ENCODE data around the gene UBR1. TPM values are rescaled to one million over a fixed set of nuclear protein-coding genes. Genes with fewer than 3 reads are reported as not detected.

Gene UBR1
- total and polyA plus RNA-seq, 2 experiments from 2014 or later: 16.2 to 26.0 TPM

GRCh38 chr15:42940527-42940926, 165.3 kb downstream of the UBR1 start:
- Histone ChIP-seq H3K9me2 (ENCODE audit: insufficient read depth) (no peaks in the 10 kb centered on the region), H4K20me1 (ENCODE audit: insufficient read depth) (no peaks in the 10 kb centered on the region), H3K9me3 (ENCODE audit: low read depth) (no peaks in the 10 kb centered on the region), H3K4me1 (ENCODE audit: insufficient read depth) (no peaks in the 10 kb centered on the region), H3K79me2 (ENCODE audit: insufficient read depth) (no peaks in the 10 kb centered on the region), H3K27ac (no peak overlapping the region), H3K27me3 (replicated peaks; ENCODE audit: insufficient read depth) (no peaks in the 10 kb centered on the region), H3K36me3 (ENCODE audit: low read depth) (peaks cover 18% of the 10 kb centered on the region), H3K9ac (no peak overlapping the region), H3K4me3 (no peak overlapping the region), H3F3A (ENCODE audit: insufficient read depth) (no peaks in the 10 kb centered on the region), H2AFZ (no peak overlapping the region), H3K4me2 (ENCODE audit: unreplicated experiment) (no peak overlapping the region)
- DNase-seq: no peak
- no peak for TF ChIP-seq EZH2 (IDR thresholded peaks at IDR 0.05; ENCODE audit: insufficient read depth, poor library complexity, severe bottlenecking)
- TF ChIP-seq EZH2phosphoT487 (IDR thresholded peaks at IDR 0.05; ENCODE audit: insufficient read depth, low read depth): no peak
- in situ Hi-C loops (cut with MboI): no loop called here
- 100% methylated on average over 1 of the region's 1 CpG for WGBS, 2 experiments (ENCODE audit: low coverage in 1 of 2, low lambda C conversion rate in 2 of 2, missing lambda C conversion rate in 2 of 2)

- Histone ChIP-seq H3K4me1 (ENCODE audit: insufficient read depth) (no peaks in the 10 kb centered on the region), H2AFZ (no peak overlapping the region), H3F3A (ENCODE audit: insufficient read depth) (no peaks in the 10 kb centered on the region; the same call in 1 of the 2 replicates), H3K4me2 (ENCODE audit: unreplicated experiment) (no peak overlapping the region), H3K27me3 (replicated peaks; ENCODE audit: insufficient read depth) (no peaks in the 10 kb centered on the region), H4K20me1 (ENCODE audit: insufficient read depth) (no peaks in the 10 kb centered on the region), H3K27ac (no peak overlapping the region), H3K9me2 (ENCODE audit: insufficient read depth) (no peaks in the 10 kb centered on the region), H3K9ac (no peak overlapping the region), H3K36me3 (ENCODE audit: low read depth) (peaks cover 13% of the 10 kb centered on the region), H3K4me3 (no peak overlapping the region), H3K79me2 (ENCODE audit: insufficient read depth) (no peaks in the 10 kb centered on the region), H3K9me3 (ENCODE audit: low read depth) (no peaks in the 10 kb centered on the region)
- 89 to 91% methylated on average over 8 of the region's 8 CpGs for WGBS, 2 experiments (ENCODE audit: low coverage in 1 of 2, low lambda C conversion rate in 2 of 2, missing lambda C conversion rate in 2 of 2)
- TF ChIP-seq EZH2phosphoT487 (IDR thresholded peaks at IDR 0.05; ENCODE audit: insufficient read depth, low read depth): no peak
- no peak for TF ChIP-seq EZH2 (IDR thresholded peaks at IDR 0.05; ENCODE audit: insufficient read depth, poor library complexity, severe bottlenecking)
- in situ Hi-C loops (cut with MboI): no loop called here
- DNase-seq: no peak
Observed at GRCh38 chr15:42939841-42940240, 166.0 kb downstream of the UBR1 start.

GRCh38 chr15:42937143-42937542, 168.7 kb downstream of the UBR1 start:
- Histone ChIP-seq H3K4me1 (ENCODE audit: insufficient read depth) (no peaks in the 10 kb centered on the region), H3K27ac (no peak overlapping the region), H3K4me2 (ENCODE audit: unreplicated experiment) (no peak overlapping the region), H2AFZ (no peak overlapping the region), H3K9me2 (ENCODE audit: insufficient read depth) (no peaks in the 10 kb centered on the region), H4K20me1 (ENCODE audit: insufficient read depth) (no peaks in the 10 kb centered on the region), H3K36me3 (ENCODE audit: low read depth) (no peaks in the 10 kb centered on the region), H3K27me3 (replicated peaks; ENCODE audit: insufficient read depth) (no peaks in the 10 kb centered on the region), H3F3A (ENCODE audit: insufficient read depth) (no peaks in the 10 kb centered on the region; the same call in 1 of the 2 replicates), H3K9me3 (ENCODE audit: low read depth) (no peaks in the 10 kb centered on the region), H3K4me3 (no peak overlapping the region), H3K79me2 (ENCODE audit: insufficient read depth) (no peaks in the 10 kb centered on the region), H3K9ac (no peak overlapping the region)
- in situ Hi-C loops (cut with MboI): no loop called here
- no peak for TF ChIP-seq EZH2 (IDR thresholded peaks at IDR 0.05; ENCODE audit: insufficient read depth, poor library complexity, severe bottlenecking)
- TF ChIP-seq EZH2phosphoT487 (IDR thresholded peaks at IDR 0.05; ENCODE audit: insufficient read depth, low read depth): no peak
- DNase-seq: no peak

- H3K9ac ChIP-seq: no peak overlapping the region
- no peaks in the 10 kb centered on the region for H3K79me2 ChIP-seq (ENCODE audit: insufficient read depth)
- WGBS, 2 experiments (ENCODE audit: low coverage in 1 of 2, low lambda C conversion rate in 2 of 2, missing lambda C conversion rate in 2 of 2): 85 to 90% methylated on average over 7 of the region's 7 CpGs
- in situ Hi-C loops (cut with MboI): no loop called here
- DNase-seq: no peak
- no peaks in the 10 kb centered on the region; the same call in 1 of the 2 replicates for H3F3A ChIP-seq (ENCODE audit: insufficient read depth)
- H3K9me2 ChIP-seq (ENCODE audit: insufficient read depth): no peaks in the 10 kb centered on the region
- no peaks in the 10 kb centered on the region for H3K4me1 ChIP-seq (ENCODE audit: insufficient read depth)
- H3K27ac ChIP-seq: no peak overlapping the region
- no peaks in the 10 kb centered on the region for H3K9me3 ChIP-seq (ENCODE audit: low read depth)
- no peaks in the 10 kb centered on the region for H4K20me1 ChIP-seq (ENCODE audit: insufficient read depth)
- H3K36me3 ChIP-seq (ENCODE audit: low read depth): no peaks in the 10 kb centered on the region
- H3K4me2 ChIP-seq (ENCODE audit: unreplicated experiment): no peak overlapping the region
- H3K27me3 ChIP-seq (replicated peaks; ENCODE audit: insufficient read depth): no peaks in the 10 kb centered on the region
- H3K4me3 ChIP-seq: no peak overlapping the region
- TF ChIP-seq EZH2 (IDR thresholded peaks at IDR 0.05; ENCODE audit: insufficient read depth, poor library complexity, severe bottlenecking): no peak
- TF ChIP-seq EZH2phosphoT487 (IDR thresholded peaks at IDR 0.05; ENCODE audit: insufficient read depth, low read depth): no peak
- H2AFZ ChIP-seq: no peak overlapping the region
Observed at GRCh38 chr15:42933886-42934667, 171.8 kb downstream of the UBR1 start.
